GM08714 (cell line): ENCODE data around the gene SPACA5.

Experiments
- H3K4me3 ChIP-seq: fragments of 200-500 bp; sonication (Bioruptor generic); 2 replicates; pipeline ENCODE4 v1.5.1; 2014; ENCODE audit warnings: mild to moderate bottlenecking, low read length, inconsistent platforms
- ZNF274 ChIP-seq: IDR thresholded peaks from 2 replicates; pipeline ENCODE4 v1.6.1; 2012; ENCODE audit warnings: mild to moderate bottlenecking, low read depth, low read length

The SPACA5 gene

DNA sequence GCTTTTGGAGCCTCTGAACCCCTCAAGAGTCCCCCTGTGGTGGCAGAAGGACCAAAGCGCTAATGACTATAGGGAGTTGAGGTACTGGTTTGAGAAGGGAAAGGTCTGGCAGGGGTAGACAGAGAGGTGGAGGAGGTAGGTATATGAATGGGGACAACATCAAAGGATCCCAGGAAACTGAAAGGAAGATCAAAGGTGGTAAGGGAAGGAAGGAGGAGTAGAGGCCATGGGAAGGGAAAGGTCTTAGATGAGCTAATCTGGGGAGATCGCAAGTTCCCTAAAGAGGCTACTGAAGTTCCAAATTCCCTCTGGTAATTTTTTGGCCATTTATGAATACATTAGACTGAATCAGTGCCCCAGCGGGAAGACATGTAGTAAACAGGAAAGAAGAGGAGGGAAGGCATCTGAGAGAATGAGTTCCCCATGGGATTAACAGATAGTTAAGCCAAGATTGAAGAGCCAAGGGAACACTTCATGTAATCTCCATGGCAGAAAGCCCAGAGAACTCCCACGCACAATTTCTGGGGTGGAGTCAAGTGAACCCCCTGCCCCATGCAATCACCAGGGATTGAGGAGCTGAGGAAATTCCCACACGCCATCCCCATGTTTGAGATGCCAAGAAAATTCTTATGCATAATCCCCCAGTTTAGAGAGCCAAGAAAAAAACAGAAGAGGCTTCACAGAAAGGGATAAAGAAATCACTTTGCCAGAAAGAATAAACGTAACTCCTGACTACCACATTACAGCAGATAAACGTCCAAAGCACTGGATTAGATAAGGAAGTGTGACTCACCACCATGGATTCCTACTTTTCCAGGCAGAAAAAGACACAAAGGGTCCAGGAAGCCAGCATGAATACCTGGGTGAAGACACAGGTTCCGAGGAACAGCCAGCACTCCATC, 38.9 kb downstream of the SPACA5 start:
- no peak for TF ChIP-seq ZNF274
- H3K4me3 ChIP-seq: no peak overlapping the region

DNA sequence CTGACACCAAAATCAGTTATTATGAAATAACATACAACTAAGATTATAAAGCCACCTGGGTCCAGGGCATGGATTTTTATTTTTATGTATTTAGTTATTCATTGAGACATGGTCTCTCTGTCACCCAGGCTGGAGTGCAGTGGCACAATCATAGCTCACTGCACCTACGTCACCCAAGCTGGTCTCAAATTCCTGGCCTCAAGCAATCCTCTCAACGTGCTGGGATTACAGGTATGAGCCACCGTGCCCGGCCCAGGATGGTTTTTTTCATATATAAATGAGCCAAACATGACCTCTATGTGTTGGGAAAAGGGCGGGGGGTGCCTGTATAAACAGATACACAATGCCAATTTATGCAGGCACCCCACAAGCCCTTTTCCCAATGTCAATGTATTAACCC, 40.1 kb downstream of the SPACA5 start:
- no peak for TF ChIP-seq ZNF274
- no peak overlapping the region for H3K4me3 ChIP-seq

DNA sequence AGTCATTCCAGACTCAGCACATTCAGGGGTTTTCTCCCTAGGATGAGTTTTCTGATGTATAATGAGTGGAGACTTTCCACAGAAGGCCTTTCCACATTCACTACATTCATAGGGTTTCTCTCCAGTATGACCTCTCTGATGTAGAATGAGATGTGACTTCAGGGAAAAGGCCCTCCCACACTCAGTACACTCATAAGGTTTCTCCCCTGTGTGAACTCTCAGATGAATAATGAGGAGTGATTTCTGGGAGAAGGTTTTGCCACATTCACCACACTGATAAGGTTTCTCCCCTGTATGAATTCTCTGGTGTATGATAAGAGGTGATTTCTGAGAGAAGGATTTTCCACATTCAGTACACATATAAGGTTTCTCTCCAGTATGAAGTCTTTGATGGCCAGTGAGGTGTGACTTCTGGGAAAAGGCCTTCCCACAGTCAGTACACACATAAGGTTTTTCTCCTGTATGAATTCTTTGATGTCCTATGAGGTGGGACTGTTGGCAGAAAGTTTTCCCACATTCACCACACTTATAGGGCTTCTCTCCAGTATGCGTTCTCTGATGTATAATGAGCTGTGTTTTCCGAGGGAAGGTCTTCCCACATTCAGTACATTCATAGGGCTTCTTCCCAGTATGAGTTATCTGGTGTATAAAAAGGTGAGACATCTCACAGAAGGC, 52.0 kb downstream of the SPACA5 start:
- no peak for TF ChIP-seq ZNF274
- no peak overlapping the region for H3K4me3 ChIP-seq

DNA sequence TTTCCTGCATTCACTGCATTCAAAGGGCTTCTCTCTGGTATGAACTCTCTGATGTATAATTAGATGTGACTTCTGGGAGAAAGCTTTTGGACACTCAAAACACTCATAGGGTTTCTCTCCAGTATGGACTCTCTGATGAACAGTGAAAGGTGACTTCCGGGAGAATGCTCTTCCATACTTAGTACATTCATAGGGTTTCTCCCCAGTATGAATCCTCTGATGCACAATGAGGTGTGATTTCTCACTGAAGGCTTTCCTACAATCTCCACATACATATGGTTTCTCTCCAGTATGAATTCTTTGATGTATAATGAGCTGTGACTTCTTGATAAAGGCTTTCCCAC, 52.5 kb downstream of the SPACA5 start:
- TF ChIP-seq ZNF274: peak; percentile 81
- H3K4me3 ChIP-seq: no peak overlapping the region
